Measurements from ENCODE around the gene MC2R.

DNA sequence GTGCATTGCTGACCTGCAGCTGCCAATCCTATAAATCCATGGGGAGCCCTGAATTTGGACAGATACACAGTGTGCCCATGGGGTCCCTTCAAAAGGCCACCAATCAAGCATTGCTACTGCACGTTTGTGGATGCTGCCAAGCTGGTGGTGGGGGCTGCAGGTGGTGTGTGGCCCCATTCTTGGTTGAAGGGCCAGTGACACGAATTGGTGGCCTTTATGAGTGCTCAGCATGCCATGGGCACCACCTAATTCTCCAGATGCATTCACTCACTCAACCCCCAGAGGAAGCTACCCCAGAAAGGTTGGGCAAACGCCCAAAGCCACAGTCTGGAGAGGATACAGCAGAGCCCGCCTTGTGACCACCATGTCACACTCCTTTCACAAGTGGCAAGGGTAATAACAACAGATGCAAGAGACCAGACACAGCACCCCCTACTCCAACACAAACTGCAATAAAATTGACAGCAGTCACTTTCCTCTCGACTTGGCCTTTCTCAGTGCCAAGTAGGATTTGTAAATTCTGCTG lies 27.1 kb downstream of the MC2R start:
- no peak for TF ChIP-seq EZH2 (IDR thresholded peaks at IDR 0.05; ENCODE audit: borderline replicate concordance, low read length)
- TF ChIP-seq, protein P1, sequence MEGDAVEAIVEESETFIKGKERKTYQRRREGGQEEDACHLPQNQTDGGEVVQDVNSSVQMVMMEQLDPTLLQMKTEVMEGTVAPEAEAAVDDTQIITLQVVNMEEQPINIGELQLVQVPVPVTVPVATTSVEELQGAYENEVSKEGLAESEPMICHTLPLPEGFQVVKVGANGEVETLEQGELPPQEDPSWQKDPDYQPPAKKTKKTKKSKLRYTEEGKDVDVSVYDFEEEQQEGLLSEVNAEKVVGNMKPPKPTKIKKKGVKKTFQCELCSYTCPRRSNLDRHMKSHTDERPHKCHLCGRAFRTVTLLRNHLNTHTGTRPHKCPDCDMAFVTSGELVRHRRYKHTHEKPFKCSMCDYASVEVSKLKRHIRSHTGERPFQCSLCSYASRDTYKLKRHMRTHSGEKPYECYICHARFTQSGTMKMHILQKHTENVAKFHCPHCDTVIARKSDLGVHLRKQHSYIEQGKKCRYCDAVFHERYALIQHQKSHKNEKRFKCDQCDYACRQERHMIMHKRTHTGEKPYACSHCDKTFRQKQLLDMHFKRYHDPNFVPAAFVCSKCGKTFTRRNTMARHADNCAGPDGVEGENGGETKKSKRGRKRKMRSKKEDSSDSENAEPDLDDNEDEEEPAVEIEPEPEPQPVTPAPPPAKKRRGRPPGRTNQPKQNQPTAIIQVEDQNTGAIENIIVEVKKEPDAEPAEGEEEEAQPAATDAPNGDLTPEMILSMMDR (conservative IDR thresholded peaks at IDR 0.05 in 1 of 2, IDR thresholded peaks at IDR 0.05 in 1 of 2; ENCODE audit: extremely low read depth in 1 of 2, insufficient read depth in 1 of 2, low read depth in 1 of 2, low read length in 2 of 2), result no peak
